Measurements from ENCODE around the gene TRIO.

- TF ChIP-seq NFRKB (IDR thresholded peaks at IDR 0.05) (no peak), SP1 (IDR thresholded peaks at IDR 0.05) (no peak), FOXK2 (IDR thresholded peaks at IDR 0.05) (no peak), BHLHE40 (IDR thresholded peaks at IDR 0.05; ENCODE audit: borderline replicate concordance) (no peak), ELF4 (IDR thresholded peaks at IDR 0.05) (no peak), ZNF384 (IDR thresholded peaks at IDR 0.05) (no peak), CTBP1 (IDR thresholded peaks at IDR 0.05; ENCODE audit: borderline replicate concordance) (no peak), FOXM1 (IDR thresholded peaks at IDR 0.05; ENCODE audit: borderline replicate concordance) (no peak), L3MBTL2 (conservative IDR thresholded peaks at IDR 0.05) (no peak), HDGF (IDR thresholded peaks at IDR 0.05; ENCODE audit: borderline replicate concordance) (no peak), SUZ12 (IDR thresholded peaks at IDR 0.05) (no peak), LEF1 (IDR thresholded peaks at IDR 0.05; ENCODE audit: borderline replicate concordance) (no peak), ARNT (IDR thresholded peaks at IDR 0.05) (no peak), FOXA1 (IDR thresholded peaks at IDR 0.05) (no peak)
Observed at GRCh38 chr5:14272548-14273205, 129.5 kb downstream of the TRIO start.
